ENCODE results near the gene SLC37A3. TPM values are rescaled to one million over a fixed set of nuclear protein-coding genes. Genes with fewer than 3 reads are reported as not detected.

The SLC37A3 gene
- total RNA-seq, 1 donor from 2014 or later, result 15.0 TPM

DNA sequence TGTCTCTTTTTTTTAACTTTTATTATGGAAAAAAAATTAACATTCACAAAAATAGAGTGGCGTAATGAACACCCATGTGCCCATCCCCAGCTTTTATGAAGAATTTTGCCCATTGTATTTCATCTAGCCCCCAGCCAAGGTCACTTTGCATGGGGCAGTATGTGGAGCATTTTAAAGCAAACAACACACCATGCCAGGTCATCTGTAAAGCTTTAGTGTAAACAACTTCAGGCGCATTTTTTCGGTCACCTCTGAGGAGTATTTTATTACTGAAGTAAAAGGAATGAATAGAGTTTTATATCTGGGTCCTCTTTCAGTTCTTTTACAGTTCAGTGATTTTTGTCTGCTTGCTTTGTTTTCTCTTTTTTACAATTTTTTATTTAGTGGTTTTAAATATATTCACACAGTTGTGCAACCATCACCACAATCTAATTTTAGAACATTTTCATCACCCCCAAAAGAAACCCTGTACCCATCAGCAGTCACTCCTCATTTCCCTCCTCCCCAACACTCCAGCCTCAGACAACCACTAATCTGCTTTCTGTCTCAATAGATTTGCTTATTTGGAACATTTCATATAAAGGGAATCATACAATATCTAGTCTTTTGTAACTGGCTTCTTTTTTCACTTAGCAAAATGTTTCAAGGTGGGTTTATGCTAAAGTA, 87.9 kb downstream of the SLC37A3 start:
- H3K27ac ChIP-seq, result no peak overlapping the region
- no peak overlapping the region for H3K4me3 ChIP-seq
- H3K27me3 ChIP-seq, result no peaks in the 10 kb centered on the region
- H3K4me1 ChIP-seq, result peaks cover 0 to under 1% of the 10 kb centered on the region in 2 donors
- intact Hi-C loops (cut with DNase I), result no loop called here
- no peaks in the 10 kb centered on the region for H3K36me3 ChIP-seq
- TF ChIP-seq, protein P1, sequence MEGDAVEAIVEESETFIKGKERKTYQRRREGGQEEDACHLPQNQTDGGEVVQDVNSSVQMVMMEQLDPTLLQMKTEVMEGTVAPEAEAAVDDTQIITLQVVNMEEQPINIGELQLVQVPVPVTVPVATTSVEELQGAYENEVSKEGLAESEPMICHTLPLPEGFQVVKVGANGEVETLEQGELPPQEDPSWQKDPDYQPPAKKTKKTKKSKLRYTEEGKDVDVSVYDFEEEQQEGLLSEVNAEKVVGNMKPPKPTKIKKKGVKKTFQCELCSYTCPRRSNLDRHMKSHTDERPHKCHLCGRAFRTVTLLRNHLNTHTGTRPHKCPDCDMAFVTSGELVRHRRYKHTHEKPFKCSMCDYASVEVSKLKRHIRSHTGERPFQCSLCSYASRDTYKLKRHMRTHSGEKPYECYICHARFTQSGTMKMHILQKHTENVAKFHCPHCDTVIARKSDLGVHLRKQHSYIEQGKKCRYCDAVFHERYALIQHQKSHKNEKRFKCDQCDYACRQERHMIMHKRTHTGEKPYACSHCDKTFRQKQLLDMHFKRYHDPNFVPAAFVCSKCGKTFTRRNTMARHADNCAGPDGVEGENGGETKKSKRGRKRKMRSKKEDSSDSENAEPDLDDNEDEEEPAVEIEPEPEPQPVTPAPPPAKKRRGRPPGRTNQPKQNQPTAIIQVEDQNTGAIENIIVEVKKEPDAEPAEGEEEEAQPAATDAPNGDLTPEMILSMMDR (IDR thresholded peaks at IDR 0.05), result no peak
- no peak for DNase-seq (ENCODE audit: low spot score in 2 of 2)
- no peaks in the 10 kb centered on the region for H3K9me3 ChIP-seq

DNA sequence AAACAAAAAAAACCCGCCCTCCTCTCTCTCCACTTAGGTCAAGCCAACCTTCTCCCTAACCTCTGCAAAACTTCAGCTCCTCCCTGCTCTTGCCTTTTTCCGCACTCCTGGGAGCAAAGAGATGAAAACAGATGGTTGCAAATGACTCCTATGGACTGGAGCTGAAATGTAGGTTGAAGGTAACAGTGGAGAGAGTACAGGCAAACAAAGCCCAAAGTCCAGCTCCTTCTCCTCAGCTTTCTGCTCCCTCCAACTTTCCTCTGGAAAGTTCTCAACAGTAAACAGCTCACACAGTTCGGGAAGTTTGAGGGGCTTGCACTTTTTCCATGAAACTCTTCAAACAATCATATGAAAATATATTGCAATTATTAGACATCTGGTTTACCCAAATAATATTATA, 90.3 kb downstream of the SLC37A3 start:
- TF ChIP-seq, protein P1 (IDR thresholded peaks at IDR 0.05), result no peak
- no peaks in the 10 kb centered on the region for H3K27me3 ChIP-seq
- H3K36me3 ChIP-seq, result no peaks in the 10 kb centered on the region
- H3K9me3 ChIP-seq, result no peaks in the 10 kb centered on the region
- H3K4me3 ChIP-seq, result no peak overlapping the region
- no peak for DNase-seq (ENCODE audit: low spot score in 2 of 2)
- no peak overlapping the region for H3K27ac ChIP-seq
- intact Hi-C loops (cut with DNase I), result no loop called here
- H3K4me1 ChIP-seq, result no peaks in the 10 kb centered on the region

DNA sequence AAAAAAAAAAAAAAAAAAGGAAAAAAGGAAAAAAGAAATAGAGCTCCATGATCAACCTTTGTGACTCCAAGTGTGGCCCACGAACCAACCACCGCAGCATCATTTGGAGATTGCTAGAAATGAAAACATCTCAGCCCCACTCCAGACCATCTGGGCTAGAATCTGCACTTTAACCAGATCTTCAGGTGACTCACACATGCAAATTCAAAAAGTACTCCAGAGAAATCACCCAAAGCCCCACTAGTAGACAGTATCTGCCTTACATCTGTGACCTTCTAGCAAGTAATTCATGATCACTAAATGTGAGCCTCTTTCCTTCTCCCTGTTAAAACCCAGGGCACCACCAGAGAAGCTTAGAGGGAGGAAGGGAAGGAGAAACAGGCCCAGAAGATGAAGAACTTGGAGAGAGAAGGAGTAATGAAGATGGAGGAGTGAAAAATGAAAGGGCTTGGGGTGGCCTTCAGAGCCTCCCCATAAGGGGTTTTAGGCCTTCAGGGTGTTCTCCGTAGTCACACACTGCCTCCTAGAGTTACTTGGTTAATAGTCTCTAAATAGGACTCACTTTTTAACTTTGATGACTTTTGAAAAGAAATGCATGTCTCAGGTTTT, 94.0 kb downstream of the SLC37A3 start:
- intact Hi-C loops (cut with DNase I), result no loop called here
- no peaks in the 10 kb centered on the region for H3K36me3 ChIP-seq
- DNase-seq (ENCODE audit: low spot score in 2 of 2), result no peak
- H3K27me3 ChIP-seq, result no peaks in the 10 kb centered on the region
- H3K9me3 ChIP-seq, result no peaks in the 10 kb centered on the region
- H3K27ac ChIP-seq, result no peak overlapping the region
- no peak overlapping the region for H3K4me3 ChIP-seq
- TF ChIP-seq, protein P1 (IDR thresholded peaks at IDR 0.05), result peak in 1 of 3 experiments; percentile 8
- no peaks in the 10 kb centered on the region for H3K4me1 ChIP-seq

DNA sequence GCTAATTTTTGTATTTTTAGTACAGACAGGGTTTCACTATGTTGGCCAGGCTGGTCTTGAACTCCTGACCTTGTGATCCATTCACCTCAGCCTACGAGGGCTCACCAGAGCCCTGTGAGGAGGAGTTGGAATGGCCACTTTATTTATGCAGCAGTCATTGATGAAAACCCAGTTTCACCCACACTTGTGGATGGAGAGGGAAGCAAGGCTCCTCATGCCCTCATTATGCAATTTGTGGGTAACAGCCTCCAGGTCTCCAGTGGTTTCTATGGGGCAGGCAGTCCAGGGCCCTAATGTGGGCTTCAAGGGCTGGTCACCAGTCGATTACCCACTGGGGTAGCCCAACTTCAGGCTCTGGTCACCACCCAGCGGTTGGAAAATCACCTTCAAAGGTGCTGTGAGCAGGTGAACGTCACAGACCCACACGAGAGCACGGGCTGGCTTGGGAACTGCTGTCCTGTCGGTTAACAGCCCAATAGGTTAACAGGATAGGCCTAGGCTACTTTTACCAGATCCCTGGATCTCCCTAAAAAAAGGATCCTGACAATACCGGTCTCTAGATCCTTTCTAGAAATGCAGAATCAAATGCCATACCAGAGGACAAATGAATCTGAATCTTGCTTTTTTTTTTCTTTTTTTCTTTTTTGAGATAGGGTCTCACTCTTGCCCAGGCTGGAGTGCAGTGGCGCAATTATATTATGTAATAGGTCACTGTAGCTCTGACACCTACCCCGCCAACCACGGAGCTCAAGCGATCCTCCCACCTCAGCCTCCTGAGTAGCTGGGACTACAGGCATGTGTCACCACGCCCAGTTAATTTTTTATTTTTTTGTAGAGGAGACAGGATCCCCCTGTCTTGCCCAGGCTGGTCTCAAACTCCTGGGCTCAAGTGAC, 97.8 kb downstream of the SLC37A3 start:
- no peak for DNase-seq (ENCODE audit: low spot score in 2 of 2)
- intact Hi-C loops (cut with DNase I), result no loop called here
- TF ChIP-seq, protein P1 (IDR thresholded peaks at IDR 0.05), result no peak

GRCh38 chr7:140298213-140298612, 100.1 kb downstream of the SLC37A3 start:
- TF ChIP-seq, protein P1 (IDR thresholded peaks at IDR 0.05), result no peak
- H3K9me3 ChIP-seq, result no peaks in the 10 kb centered on the region
- no peak overlapping the region for H3K27ac ChIP-seq
- H3K4me1 ChIP-seq, result no peaks in the 10 kb centered on the region
- H3K4me3 ChIP-seq, result no peak overlapping the region
- no peaks in the 10 kb centered on the region for H3K36me3 ChIP-seq
- intact Hi-C loops (cut with DNase I), result no loop called here
- H3K27me3 ChIP-seq, result no peaks in the 10 kb centered on the region
- DNase-seq (ENCODE audit: low spot score in 2 of 2), result no peak

More for the DNA sequence above, 97.8 kb downstream of the SLC37A3 start:
- H3K9me3 ChIP-seq, result no peaks in the 10 kb centered on the region
- H3K4me3 ChIP-seq, result no peak overlapping the region
- H3K27ac ChIP-seq, result no peak overlapping the region
- no peaks in the 10 kb centered on the region for H3K27me3 ChIP-seq
- H3K36me3 ChIP-seq, result no peaks in the 10 kb centered on the region
- H3K4me1 ChIP-seq, result no peaks in the 10 kb centered on the region

Data from ascending aorta (tissue), 2 donors.